H9 (cell line): ENCODE measurements around the gene NEK11. TPM values are rescaled to one million over a fixed set of nuclear protein-coding genes. Genes with fewer than 3 reads are reported as not detected.

Experiments used
- DNase-seq: peaks from one replicate; pipeline ENCODE4 v3.0.0-alpha.2; 2017
- H2AFZ ChIP-seq: one replicate; pipeline ENCODE4 v1.6.1; 2013; ENCODE audit warnings: mild to moderate bottlenecking, low read length, control low read depth, moderate library complexity
- H2AK5ac ChIP-seq: 2 replicates; pipeline ENCODE4 v1.6.1; 2013; ENCODE audit warnings: low read length, control low read depth, mixed read lengths; ENCODE audit not compliant: insufficient read length
- H2BK120ac ChIP-seq: one replicate; pipeline ENCODE4 v1.6.1; 2013; ENCODE audit warnings: low read depth, mild to moderate bottlenecking, low read length, control low read depth, inconsistent platforms; ENCODE audit not compliant: poor library complexity, severe bottlenecking
- H2BK12ac ChIP-seq: 2 replicates; pipeline ENCODE4 v1.6.1; 2013; ENCODE audit warnings: low read length, control low read depth, mixed read lengths, low read depth; ENCODE audit not compliant: insufficient read length
- H2BK15ac ChIP-seq: 2 replicates; pipeline ENCODE4 v1.6.1; 2013; ENCODE audit warnings: low read depth, low read length, control low read depth
- H2BK20ac ChIP-seq: one replicate; pipeline ENCODE4 v1.6.1; 2013; ENCODE audit warnings: low read depth, mild to moderate bottlenecking, low read length, control low read depth, inconsistent platforms; ENCODE audit not compliant: poor library complexity, severe bottlenecking
- H2BK5ac ChIP-seq: 2 replicates; pipeline ENCODE4 v1.6.1; 2013; ENCODE audit warnings: low read length, control low read depth, mixed read lengths; ENCODE audit not compliant: insufficient read length
- H3K14ac ChIP-seq: 2 replicates; pipeline ENCODE4 v1.6.1; 2013; ENCODE audit warnings: low read length, control low read depth; ENCODE audit not compliant: insufficient read depth
- H3K18ac ChIP-seq: 2 replicates; pipeline ENCODE4 v1.6.1; 2013; ENCODE audit warnings: low read depth, mild to moderate bottlenecking, mixed read lengths, low read length, control low read depth; ENCODE audit not compliant: insufficient read length
- H3K23ac ChIP-seq: 2 replicates; pipeline ENCODE4 v1.6.1; 2013; ENCODE audit warnings: low read length, control low read depth, mixed read lengths, low read depth; ENCODE audit not compliant: insufficient read length
- H3K23me2 ChIP-seq: 2 replicates; pipeline ENCODE4 v1.6.1; 2013; ENCODE audit warnings: low read depth, mild to moderate bottlenecking, mixed read lengths, low read length, control low read depth; ENCODE audit not compliant: insufficient read length, poor library complexity, severe bottlenecking
- H3K27ac ChIP-seq: 2 replicates; pipeline ENCODE4 v1.5.1; 2013; ENCODE audit warnings: low read length, control low read depth, mixed read lengths, low read depth; ENCODE audit not compliant: insufficient read length
- H3K27me3 ChIP-seq: 2 replicates; pipeline ENCODE4 v1.6.1; 2013; ENCODE audit warnings: low read length, control low read depth, inconsistent platforms; ENCODE audit not compliant: insufficient read depth
- H3K4ac ChIP-seq: 2 replicates; pipeline ENCODE4 v1.6.1; 2013; ENCODE audit warnings: low read depth, mild to moderate bottlenecking, control low read depth, inconsistent platforms, low read length, moderate library complexity
- H3K4me1 ChIP-seq: 2 replicates; pipeline ENCODE4 v1.6.1; 2013; ENCODE audit warnings: low read length, control low read depth, inconsistent platforms; ENCODE audit not compliant: insufficient read depth
- H3K4me2 ChIP-seq: 2 replicates; pipeline ENCODE4 v1.6.1; 2013; ENCODE audit warnings: low read length, control low read depth, mixed read lengths; ENCODE audit not compliant: insufficient read length, insufficient read depth
- H3K56ac ChIP-seq: 2 replicates; pipeline ENCODE4 v1.6.1; 2013; ENCODE audit warnings: low read depth, mild to moderate bottlenecking, mixed read lengths, low read length, control low read depth; ENCODE audit not compliant: insufficient read length
- H3K79me1 ChIP-seq: 2 replicates; pipeline ENCODE4 v1.6.1; 2013; ENCODE audit warnings: low read depth, mild to moderate bottlenecking, moderate library complexity, low read length, control low read depth, inconsistent platforms; ENCODE audit not compliant: insufficient read depth, poor library complexity, severe bottlenecking
- H3K79me2 ChIP-seq: 2 replicates; pipeline ENCODE4 v1.6.1; 2013; ENCODE audit warnings: low read length, control low read depth, inconsistent platforms; ENCODE audit not compliant: insufficient read depth
- H3K9ac ChIP-seq: 2 replicates; pipeline ENCODE4 v1.6.1; 2013; ENCODE audit warnings: low read length, control low read depth, mixed read lengths; ENCODE audit not compliant: insufficient read length; ENCODE audit errors: extremely low read depth
- H3K9me3 ChIP-seq: one replicate; pipeline ENCODE4 v1.6.1; 2013; ENCODE audit warnings: low read depth, low read length, inconsistent platforms; ENCODE audit not compliant: control insufficient read depth
- H3T11ph ChIP-seq: one replicate; pipeline ENCODE4 v1.6.1; 2013; ENCODE audit warnings: mild to moderate bottlenecking, low read length, control low read depth, inconsistent platforms
- H4K20me1 ChIP-seq: one replicate; pipeline ENCODE4 v1.6.1; 2013; ENCODE audit not compliant: control insufficient read depth, insufficient read length, insufficient read depth
- H4K5ac ChIP-seq: 2 replicates; pipeline ENCODE4 v1.6.1; 2013; ENCODE audit warnings: low read depth, mild to moderate bottlenecking, mixed read lengths, low read length, control low read depth; ENCODE audit not compliant: insufficient read length
- H4K8ac ChIP-seq: replicated peaks from 2 replicates; pipeline ENCODE4 v1.6.1; 2013; ENCODE audit warnings: low read length, control low read depth, mixed read lengths, low read depth; ENCODE audit not compliant: insufficient read length
- H4K91ac ChIP-seq: 2 replicates; pipeline ENCODE4 v1.6.1; 2013; ENCODE audit warnings: low read depth, mild to moderate bottlenecking, moderate library complexity, mixed read lengths, low read length, control low read depth; ENCODE audit not compliant: insufficient read length
- H3K27ac Mint-ChIP-seq, 3 experiments: 2 replicates in 2 of 3; 3 replicates in 1 of 3; pipeline ENCODE4 v1.8.0; 2020 to 2021; ENCODE audit warnings: mixed read lengths in 3 of 3, mild to moderate bottlenecking in 1 of 3, moderate library complexity in 1 of 3
- H3K27me3 Mint-ChIP-seq: 2 replicates; pipeline ENCODE4 v1.8.0; 2021; ENCODE audit warnings: low read depth, mild to moderate bottlenecking, moderate library complexity, mixed read lengths
- H3K36me3 Mint-ChIP-seq, 3 experiments: 2 replicates in 2 of 3; 3 replicates in 1 of 3; pipeline ENCODE4 v1.8.0; 2020 to 2021; ENCODE audit warnings: low read depth in 3 of 3, mixed read lengths in 3 of 3; ENCODE audit not compliant: insufficient read depth in 1 of 3
- H3K4me1 Mint-ChIP-seq, 2 experiments: 2 replicates each; pipeline ENCODE4 v1.8.0; 2020; ENCODE audit warnings: mixed read lengths in 2 of 2
- H3K4me3 Mint-ChIP-seq, 2 experiments: 2 replicates in 1 of 2; 3 replicates in 1 of 2; pipeline ENCODE4 v1.8.0; 2020 to 2021; ENCODE audit warnings: mild to moderate bottlenecking in 2 of 2, mixed read lengths in 2 of 2, moderate library complexity in 1 of 2
- H3K9me3 Mint-ChIP-seq, 2 experiments: 2 replicates in 1 of 2; 3 replicates in 1 of 2; pipeline ENCODE4 v1.8.0; 2020; ENCODE audit warnings: mild to moderate bottlenecking in 2 of 2, mixed read lengths in 2 of 2, moderate library complexity in 1 of 2
- CTCF ChIP-seq: fragments of 200-600 bp; sonication (generic); conservative IDR thresholded peaks from 3 replicates; pipeline ENCODE4 v1.8.0; 2021; ENCODE audit warnings: antibody characterized with exemption, mild to moderate bottlenecking
- WGBS: extraction: QIAGEN DNeasy Blood & Tissue Kit; methylation state at CpG from one replicate; pipeline ENCODE4 v1.1.7; 2013; ENCODE audit warnings: missing lambda C conversion rate, low lambda C conversion rate, mixed read lengths; ENCODE audit not compliant: insufficient read length; ENCODE audit errors: extremely low coverage; 5-methylcytosine and 5-hydroxymethylcytosine counted together
- total RNA-seq: library from RNA; stranded (reverse); gene quantifications from 2 replicates; pipeline ENCODE4 v1.2.1, GENCODE V29; 2021

Gene NEK11
- total RNA-seq, 1 experiment from 2014 or later: 2.5 TPM

- Histone ChIP-seq H3K18ac (no peak overlapping the region), H4K91ac (no peak overlapping the region), H2BK20ac (no peak overlapping the region), H3K79me1 (no peaks in the 10 kb centered on the region), H3K79me2 (no peaks in the 10 kb centered on the region), H3K27ac (no peak overlapping the region), H3K14ac (no peak overlapping the region), H2AFZ (no peak overlapping the region), H3K4ac (no peak overlapping the region), H2AK5ac (no peak overlapping the region), H2BK5ac (no peak overlapping the region), H3K4me2 (no peak overlapping the region), H3K23me2 (no peaks in the 10 kb centered on the region), H3K23ac (no peak overlapping the region), H3K56ac (no peak overlapping the region), H3K27me3 (no peaks in the 10 kb centered on the region), H3K4me1 (no peaks in the 10 kb centered on the region), H4K20me1 (no peaks in the 10 kb centered on the region), H2BK12ac (no peak overlapping the region), H4K5ac (no peak overlapping the region), H3T11ph (no peak overlapping the region), H2BK120ac (no peak overlapping the region), H3K9me3 (no peaks in the 10 kb centered on the region), H3K9ac (no peak overlapping the region), H2BK15ac (no peak overlapping the region), H4K8ac (no peak overlapping the region)
- H3K36me3 Mint-ChIP-seq: no peaks in the 10 kb centered on the region
- no CpG with 5 or more reads among the region's 3 CpGs for WGBS
- H3K27ac Mint-ChIP-seq: no peak overlapping the region
- H3K9me3 Mint-ChIP-seq: no peaks in the 10 kb centered on the region
- no peak for DNase-seq
- no peaks in the 10 kb centered on the region; the same call in 1 of the 2 replicates for H3K27me3 Mint-ChIP-seq
- no peak for TF ChIP-seq CTCF
- H3K4me1 Mint-ChIP-seq: peaks cover 13% of the 10 kb centered on the region in 2 experiments
- no peak overlapping the region for H3K4me3 Mint-ChIP-seq
These were observed 257.2 kb downstream of the NEK11 start for GRCh38 chr3:131283862-131284261.
